Mesenteric fat pad (tissue), 1 donor: Measurements from ENCODE around the gene DIS3L2. TPM values are rescaled to one million over a fixed set of nuclear protein-coding genes. Genes with fewer than 3 reads are reported as not detected.

Experiments
- DNase-seq: peaks from one replicate; pipeline ENCODE4 v3.0.0-alpha.2; 2020; ENCODE audit warnings: low spot score
- total RNA-seq: library from RNA; stranded (reverse); fragmentation: NEBNext Ultra II Directional; extraction: Animal tissue kit (Norgen Biotek cat#: 25700); gene quantifications from one replicate; pipeline ENCODE4 v1.2.1, GENCODE V29; 2021
- donor health status: DM: yes; HTN: yes; CAD: no.

Gene DIS3L2
- total RNA-seq, 1 donor from 2014 or later, result 33.5 TPM

DNA sequence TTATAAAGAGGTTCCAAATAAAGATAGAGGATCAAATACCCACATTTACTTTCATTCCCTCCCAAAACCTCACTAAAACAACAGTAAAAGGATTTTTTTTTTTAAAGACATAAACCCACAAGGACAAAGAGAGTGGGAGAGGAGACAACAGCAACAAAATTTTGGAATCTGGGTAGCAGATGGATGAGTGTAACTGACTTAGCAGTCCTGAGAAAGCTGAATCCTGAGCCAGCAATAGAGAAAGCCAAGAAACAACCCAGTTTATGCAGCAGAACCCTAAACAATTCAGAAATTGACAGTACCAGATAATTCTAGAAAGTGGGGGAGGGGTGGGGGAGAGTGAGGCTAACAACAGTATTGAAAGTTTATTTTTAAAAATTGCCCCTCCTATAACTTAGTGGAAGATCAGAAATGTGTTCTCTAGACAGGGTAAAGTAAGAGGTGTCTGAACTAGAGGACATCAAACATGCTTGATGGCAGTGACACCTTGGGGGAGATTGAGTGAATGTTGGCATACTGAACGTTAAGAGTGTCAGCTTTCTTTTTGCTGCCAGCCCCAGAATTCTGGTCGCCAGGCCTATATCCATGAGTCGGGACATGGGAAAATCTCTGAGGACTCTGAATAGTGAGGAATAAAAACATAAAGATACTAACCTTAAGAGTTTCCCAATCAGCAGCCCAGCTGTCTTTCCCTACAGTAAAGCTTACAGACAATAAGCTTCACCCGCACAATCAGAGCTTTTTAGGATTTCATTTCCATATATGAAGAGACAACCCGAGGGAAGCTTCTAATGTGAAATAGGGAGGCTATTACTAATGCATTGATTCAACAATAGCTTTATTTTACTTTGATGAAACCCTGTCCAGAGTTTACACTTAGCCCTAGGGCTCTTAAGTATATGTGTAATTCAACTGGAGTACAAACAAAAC lies 289.0 kb downstream of the DIS3L2 start:
- DNase-seq, result no peak

DNA sequence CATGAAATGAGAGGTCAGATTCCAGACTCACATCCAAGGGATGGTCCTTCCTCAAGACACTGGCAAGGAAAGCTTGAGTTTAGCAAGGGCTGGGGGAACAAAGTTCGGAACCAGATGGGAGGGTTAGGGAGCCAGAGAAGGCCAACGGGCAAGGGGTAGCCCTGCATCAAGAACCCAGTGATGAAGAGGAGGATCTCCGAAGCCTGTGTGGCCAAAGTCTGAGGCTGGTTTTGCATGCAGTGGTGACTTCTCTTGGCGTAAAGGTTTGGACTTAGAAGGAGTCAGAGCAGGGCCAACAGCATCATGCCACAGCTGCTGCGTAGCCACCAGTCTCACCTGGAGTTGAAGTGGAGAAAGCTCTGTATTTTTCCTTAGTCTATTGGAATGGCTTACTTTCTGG lies 293.5 kb downstream of the DIS3L2 start:
- no peak for DNase-seq

DNA sequence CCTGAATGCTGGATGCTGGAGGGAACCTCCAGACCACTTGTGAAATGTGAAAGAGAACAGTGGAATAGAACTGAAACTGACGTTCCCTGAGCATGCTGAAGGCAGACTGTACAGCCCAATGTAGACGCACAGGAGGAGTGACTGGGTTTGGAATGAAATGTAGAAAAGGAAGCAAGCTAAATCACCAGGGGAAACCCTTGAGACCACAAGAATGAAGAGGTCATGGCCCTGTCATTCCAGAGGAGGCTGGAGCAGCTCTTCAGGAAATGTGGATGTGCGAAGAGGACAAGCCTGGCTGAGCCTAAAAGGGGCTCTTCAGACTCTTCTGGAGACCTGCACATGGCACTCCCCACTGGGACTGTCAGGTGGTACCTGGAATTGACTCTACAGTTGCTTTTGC lies 298.6 kb downstream of the DIS3L2 start:
- no peak for DNase-seq

DNA sequence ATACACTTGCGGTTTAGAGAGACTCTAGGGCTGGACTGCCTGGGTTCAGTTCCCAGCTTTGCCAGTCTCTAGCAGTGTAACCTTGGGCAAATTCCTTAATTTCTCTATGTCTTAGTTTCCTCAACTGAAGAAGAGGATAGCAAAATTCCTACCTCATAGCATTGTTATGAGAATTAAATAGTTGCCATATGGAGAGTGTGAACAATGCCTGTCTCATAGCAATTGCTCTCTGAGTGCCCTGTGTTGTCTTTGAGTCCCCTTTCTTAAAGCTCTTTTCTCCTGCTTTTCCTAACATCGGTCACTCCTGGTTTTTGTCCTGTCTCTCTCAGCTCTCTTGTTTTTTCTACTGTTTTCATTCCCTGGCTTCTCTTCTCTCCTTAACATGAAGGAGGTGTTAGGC lies 300.3 kb downstream of the DIS3L2 start:
- DNase-seq, result no peak

DNA sequence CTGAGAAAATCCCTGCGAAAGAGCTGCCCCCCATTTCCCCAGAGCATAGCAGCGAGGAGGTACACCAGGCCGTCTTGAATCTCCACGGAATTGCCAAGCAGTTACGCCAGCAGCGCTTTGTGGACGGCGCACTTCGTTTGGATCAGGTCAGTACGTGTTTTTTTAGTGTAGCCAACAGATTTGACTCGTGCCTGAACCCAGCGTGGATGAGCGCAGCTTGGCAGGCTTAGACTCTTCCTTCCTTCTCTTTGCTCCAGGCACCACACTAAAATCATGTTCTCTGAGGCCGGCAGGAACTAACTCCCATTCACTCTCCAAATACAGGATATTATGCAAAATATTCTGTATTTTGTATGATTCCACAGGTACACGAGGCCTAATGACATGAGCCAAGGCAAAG lies 301.8 kb downstream of the DIS3L2 start:
- DNase-seq, result no peak

DNA sequence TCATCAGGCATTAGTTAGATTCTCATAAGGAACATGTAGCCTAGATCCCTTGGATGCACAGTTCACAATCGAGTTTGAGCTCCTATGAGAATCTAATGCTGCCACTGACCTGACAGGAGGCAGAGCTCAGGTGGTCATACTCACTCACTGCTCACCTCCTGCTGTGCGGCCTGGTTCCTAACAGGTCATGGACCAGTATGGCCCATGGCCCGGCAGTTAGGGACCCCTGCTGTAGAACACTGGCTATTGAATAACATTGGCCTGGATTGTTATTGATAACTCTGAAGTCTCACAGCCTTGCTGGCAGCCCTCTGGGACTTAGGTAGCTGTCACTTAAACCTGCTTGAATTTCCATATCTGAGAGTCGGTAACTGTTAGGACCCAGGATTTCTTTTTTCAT lies 302.6 kb downstream of the DIS3L2 start:
- no peak for DNase-seq

DNA sequence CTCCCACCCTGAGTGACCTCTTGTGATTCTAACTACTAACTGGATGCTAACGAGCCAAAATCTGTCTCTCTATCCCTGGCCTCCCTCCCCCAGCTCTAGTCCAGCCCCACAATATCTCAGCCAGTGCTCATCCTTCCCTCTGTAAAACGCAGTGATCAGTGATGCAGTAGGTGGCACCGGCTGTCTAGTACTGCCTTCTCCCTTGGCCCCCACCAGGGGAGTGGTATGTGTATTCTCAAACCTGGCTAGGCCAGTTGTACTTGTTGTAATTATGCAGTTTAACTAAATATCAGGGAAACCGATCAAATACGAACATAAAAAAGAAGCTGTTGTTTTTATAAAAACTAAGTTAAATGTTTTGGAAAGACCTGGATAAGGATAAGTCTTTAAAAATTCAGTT lies 303.8 kb downstream of the DIS3L2 start:
- DNase-seq, result no peak

DNA sequence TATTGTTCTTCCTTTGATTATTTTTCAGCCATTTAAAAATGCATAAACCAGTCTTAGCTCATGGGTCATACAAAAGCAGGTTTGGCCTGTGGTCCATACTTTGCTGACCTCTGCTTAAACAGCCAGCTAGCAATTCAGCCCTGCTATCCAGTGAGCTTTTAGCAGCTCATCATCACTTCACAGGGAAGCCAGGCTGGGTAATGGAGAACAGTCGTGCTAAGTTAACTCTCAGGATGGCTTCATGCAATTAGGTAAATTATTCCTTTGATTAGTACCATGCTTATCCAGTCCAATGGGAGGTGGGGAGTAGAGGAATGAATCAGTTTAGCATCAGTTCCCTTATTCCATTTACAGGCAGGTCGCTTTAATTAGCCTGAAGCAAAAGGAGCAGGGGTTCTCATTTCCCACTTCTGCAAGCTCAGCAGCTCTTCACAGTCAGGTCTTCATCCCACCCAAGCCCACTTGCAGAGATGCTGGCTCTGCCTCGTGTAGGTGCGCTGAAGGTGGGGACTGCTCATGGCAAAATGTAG lies 307.2 kb downstream of the DIS3L2 start:
- DNase-seq, result no peak

DNA sequence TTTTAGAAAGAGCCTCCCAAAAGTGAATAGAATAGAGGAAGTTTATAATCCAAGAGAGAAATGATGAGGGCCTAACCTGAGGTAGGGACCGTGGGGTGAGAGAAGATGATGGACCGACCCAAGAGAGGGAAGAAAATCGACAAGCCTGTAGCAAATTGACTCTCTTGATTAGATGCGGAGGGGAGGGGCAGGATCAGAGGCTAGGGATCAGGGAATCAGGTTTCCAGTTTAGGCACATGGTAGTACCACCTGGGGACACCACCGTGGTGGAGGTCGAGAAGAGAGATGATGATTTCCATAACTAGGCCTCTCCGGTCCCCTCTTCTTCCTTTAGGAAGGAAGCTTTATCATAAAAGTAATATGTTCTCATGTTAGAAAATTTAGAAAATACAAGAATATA lies 308.4 kb downstream of the DIS3L2 start:
- DNase-seq, result no peak

DNA sequence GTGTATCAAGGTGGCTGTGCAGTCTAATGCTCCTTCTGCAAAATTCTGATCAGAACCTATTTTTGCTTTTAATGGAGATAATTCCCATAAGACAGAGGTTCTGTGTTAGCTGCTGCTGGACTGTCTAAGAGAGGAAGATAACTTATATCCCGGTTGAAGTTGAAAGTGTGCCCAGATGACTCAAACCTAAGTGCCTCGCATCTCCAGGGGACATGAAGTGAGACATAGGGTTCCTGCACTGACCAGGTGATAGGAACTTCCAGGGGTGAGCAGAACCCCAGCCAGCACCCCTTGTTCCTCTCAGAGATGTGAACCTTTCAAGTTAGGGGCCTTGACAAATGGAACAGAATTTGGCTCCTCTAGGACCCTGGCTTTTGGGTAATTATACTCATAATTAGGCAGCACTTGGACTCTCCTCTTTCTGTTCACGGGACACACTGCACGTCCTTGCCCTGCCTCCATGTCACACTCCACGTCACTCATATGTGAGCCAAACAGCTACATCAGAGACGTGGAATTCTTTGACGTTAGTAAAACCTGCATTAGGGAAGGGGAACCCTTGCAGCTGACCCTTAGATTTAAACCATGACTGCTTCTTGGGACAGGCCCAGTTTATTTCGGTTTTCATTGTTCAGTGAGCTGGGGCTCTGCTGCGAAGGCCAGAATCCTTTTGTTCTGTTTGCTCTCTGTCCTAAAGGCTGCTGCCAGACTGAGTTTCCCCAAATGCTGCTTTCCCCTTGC lies 312.6 kb downstream of the DIS3L2 start:
- no peak for DNase-seq

DNA sequence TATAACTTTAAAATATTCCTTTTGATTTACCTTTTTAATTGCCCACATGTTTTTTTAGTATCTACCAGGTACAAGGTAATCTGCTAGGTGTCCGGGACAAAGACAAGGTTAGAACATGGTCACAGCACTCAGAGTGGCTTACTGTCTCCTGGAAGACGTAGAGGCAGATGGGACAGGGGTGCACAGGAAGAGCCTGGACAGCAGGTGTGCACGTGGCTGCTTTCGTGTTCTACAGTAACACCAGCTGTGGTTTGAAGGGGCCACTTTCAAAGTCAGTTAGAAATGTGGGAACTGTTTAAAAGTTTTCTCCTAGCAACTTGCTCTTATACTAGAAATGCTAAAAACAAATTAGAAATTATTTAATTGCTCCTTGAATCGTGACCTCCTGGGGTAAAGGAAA lies 314.2 kb downstream of the DIS3L2 start:
- no peak for DNase-seq

DNA sequence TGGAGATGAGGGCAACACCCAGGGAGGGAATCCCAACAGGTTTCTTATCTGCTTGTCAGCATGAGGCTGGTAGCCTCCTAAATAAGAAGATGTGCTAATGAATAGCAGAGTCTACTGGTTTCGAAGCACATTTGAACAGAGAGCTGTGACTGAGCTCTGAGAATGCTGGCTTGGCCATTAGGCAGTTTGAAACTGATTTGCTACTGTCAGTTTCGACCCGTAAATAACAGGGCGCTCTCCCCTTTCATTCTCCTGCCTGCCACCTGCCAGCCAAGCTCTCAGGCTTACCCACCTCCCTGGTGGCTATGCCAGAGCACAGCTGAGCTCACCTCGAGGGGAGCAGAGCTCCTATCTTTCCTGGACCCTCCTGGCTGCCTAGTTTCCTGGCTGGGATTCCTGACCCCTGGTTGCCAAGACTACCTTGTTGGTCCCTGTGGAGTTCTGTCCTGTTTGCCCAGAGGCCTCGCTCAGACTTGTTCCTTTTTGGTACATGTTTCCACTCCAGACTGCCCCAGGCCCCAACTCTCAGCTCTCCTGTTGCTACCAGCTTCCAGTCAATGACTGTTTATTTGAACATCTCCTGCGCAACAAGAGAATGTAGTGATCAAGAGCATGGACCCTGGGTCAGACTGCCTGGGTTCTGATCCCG lies 314.7 kb downstream of the DIS3L2 start:
- no peak for DNase-seq

DNA sequence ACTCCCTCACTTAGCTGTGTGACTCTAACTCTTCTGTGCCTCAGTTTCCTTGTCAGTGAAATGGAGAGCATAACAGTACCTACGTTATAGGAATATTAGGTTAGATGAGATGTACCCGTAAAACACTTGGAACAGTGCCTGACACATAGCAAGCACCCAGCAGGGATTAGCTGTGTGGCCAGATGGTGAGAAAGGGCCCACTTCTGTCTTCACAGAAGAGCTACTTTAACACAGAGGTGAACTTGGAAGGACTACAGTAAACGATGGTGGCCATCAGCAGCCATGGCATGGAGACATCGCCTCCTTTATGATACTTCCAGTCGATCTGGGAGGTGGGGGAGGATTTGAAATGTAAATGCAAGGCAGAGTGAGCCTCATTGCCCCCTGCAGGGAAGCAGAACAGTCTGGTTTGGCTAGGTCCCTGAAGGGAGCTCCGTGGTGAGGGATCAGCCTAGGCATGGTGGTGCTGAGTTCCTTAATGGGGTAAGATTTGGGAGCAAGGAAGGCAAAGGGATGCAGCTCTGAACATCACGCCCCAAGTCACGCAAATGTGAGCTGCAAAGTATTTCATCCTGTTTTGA lies 315.3 kb downstream of the DIS3L2 start:
- DNase-seq, result no peak

DNA sequence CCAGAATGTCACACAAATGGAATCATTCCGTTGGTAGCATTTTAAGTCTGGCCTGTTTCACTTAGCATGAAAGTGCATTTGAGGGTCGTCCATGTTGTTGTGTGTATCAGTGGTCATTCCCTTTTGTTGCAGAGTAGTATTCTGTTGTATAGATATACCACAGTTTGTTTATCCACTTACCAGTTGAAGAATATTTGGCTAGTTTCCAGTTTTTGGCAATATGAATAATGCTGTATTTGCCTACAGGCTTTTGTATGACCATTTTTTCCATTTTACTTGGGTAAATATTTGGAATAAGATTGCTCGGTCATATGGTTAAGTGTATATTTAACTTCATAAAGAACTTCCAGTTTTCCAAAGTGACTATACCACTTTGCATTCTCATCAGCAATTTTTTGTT lies 317.0 kb downstream of the DIS3L2 start:
- DNase-seq, result no peak

DNA sequence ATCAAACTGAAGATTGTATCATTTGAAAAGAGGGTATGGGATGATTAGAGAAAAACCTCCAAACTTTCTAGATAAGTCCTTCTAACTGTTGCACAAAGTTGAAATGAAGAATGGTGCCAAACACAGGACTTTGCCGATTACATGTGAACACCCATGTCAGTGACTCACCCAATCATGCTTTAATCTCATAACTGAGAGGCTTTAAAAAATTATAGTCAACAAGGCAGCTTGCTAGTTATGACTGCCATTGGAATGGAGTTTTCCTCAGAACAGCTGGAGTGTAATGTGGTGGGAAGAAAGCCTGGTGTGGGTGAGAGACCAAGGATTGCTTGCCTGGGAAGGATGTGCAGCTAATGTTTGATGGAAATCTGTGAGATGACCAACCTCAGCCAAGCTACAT lies 318.8 kb downstream of the DIS3L2 start:
- DNase-seq, result no peak

DNA sequence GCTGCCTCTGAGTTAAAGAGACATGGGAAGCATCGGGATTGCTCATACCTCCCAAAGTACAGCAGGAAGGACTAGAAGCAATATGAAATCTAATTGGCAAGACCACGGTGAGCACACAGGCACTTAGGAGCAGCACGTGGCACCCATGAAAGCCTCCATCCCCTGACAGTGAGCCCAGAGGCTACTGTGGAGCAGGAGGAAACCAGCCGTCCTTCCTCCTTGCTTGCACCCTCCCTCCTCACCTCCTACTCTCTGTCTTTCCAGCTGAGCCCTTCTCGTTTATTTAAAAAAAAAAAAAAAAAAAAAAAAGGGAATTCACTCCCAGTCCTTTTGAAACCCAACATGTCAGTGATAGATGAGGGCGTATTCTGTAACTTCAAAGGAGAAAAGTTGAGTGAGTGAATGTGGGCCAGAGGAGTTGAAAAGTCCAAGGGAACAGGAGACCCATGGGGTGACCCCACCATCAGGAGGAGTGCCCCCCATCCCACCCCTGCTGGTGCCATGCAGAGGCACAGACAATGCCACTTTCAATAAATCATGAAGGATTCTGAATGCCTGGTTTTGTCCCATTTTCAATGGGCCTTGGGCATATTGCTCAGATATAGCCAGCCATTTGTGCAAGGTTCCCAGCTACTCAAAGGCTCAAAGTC lies 320.5 kb downstream of the DIS3L2 start:
- no peak for DNase-seq

DNA sequence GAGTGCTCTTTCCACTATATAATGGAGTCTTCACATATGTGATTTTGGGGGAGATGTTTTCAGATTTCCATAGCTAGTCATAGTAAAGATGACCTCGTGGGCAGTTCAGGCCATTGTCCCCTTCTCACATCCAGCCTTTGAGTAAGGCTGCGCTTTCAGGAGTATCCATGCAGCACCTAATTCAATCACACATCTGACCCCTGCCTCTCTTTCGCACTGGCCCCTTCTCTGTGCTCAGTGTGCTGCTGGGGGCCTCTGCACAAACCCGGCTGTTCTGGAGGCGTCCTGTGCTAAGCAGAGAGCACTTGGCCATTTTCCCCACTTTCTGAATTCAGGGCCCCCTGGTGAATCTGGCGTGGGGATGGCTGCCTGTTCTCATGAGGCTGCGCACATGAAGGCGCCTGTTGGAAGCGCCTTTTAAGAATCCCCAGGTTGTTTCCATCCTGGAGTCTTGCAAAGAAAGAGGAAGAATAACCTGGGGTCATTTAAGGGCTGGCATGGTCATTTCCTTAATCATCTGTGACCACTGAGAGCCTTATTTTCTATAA lies 321.1 kb downstream of the DIS3L2 start:
- DNase-seq, result no peak

DNA sequence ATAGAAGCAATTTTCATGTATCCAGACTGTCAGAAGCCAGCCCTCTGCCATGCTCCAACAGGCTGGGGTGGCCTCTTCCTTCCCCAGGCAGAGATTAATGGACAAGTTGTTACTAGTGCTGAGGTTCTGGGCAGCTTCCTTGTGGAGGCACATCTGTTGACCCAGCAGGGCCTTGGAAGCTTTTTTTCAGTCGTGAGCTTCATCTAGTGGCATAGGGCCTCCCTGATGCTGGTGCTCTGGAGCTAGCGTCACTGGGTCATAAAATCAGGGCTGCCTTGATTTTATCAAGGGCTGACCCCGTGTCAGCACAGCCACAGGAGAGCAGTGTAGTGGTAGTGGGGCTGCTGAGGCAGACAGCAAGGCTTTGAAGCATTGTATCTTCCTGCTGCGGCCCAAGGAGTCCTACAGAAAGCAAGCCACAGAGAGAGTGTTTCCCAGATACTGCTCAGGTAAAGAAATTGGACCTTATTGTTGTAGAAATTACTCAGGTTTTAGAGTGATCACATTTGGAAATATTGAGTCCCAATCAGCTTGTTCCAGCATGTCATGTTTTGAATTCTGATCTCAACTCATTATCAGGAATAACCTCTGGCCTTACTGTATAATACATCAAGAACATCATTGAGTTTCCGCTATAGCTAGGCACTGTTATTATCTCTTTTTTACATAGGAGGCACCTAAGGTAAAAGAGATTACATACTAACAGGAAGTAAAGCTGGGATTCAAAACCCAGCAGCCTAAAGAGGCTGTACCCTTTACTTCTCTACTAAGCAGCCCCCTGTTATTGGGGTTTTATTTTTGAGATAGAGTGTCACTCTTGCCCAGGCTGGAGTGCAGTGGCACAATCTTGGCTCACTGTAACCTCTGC lies 324.7 kb downstream of the DIS3L2 start:
- DNase-seq, result no peak

DNA sequence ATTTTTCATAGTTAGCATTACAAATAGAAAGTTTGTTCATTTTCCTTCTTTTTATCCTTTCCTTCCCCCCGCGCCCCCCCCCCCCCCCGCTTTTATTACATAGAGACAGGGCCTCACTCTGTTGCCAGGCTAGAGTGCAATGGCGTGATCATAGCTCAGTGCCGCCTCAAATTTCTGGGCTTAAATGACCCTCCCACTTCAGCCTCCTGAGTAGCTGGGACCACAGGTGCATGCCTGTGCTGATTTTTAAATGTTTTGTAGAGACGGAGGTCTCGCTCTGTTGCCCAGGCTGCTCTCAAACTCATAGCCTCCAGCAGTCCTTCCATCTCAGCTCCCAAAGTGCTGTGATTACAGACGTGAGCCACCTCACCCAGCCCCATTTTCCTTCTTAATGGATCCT lies 325.8 kb downstream of the DIS3L2 start:
- no peak for DNase-seq
